Kidney epithelial cell (primary cell): ENCODE measurements around the gene NDUFB3. TPM values are rescaled to one million over a fixed set of nuclear protein-coding genes. Genes with fewer than 3 reads are reported as not detected.

Experiments used
- DNase-seq: peaks from one replicate; pipeline ENCODE4 v3.0.0-alpha.2; 2010; ENCODE audit warnings: low read depth
- H3K27me3 ChIP-seq: 2 replicates; pipeline ENCODE4 v1.6.0; 2011; ENCODE audit warnings: low read length; ENCODE audit not compliant: control insufficient read depth, insufficient read depth
- H3K36me3 ChIP-seq: 2 replicates; pipeline ENCODE4 v1.5.1; 2011; ENCODE audit warnings: low read length; ENCODE audit not compliant: control insufficient read depth, insufficient read depth
- H3K4me3 ChIP-seq: 2 replicates; pipeline ENCODE4 v1.5.1; 2011; ENCODE audit warnings: low read depth, mild to moderate bottlenecking, control low read depth, low read length
- CTCF ChIP-seq: IDR thresholded peaks from 2 replicates; pipeline ENCODE4 v1.5.1; 2011; ENCODE audit warnings: mild to moderate bottlenecking, moderate library complexity, low read length, control low read depth, inconsistent platforms; ENCODE audit not compliant: insufficient read depth, poor library complexity, severe bottlenecking
- total RNA-seq: library from RNA; depleted of rRNA; stranded (reverse); fragments of >200 nt; gene quantifications from 2 replicates; pipeline ENCODE4 v1.2.3, GENCODE V29; 2015

NDUFB3 gene
- total RNA-seq, 1 donor from 2014 or later = 59.0 TPM

GRCh38 chr2:201128033-201128432, 56.2 kb downstream of the NDUFB3 start:
- no peaks in the 10 kb centered on the region for H3K27me3 ChIP-seq
- TF ChIP-seq CTCF = no peak
- peaks cover 1% of the 10 kb centered on the region for H3K36me3 ChIP-seq
- DNase-seq = no peak
- no peak overlapping the region for H3K4me3 ChIP-seq

- peaks cover 1% of the 10 kb centered on the region for H3K36me3 ChIP-seq
Measured at GRCh38 chr2:201128933-201129505, 57.2 kb downstream of the NDUFB3 start.

DNA sequence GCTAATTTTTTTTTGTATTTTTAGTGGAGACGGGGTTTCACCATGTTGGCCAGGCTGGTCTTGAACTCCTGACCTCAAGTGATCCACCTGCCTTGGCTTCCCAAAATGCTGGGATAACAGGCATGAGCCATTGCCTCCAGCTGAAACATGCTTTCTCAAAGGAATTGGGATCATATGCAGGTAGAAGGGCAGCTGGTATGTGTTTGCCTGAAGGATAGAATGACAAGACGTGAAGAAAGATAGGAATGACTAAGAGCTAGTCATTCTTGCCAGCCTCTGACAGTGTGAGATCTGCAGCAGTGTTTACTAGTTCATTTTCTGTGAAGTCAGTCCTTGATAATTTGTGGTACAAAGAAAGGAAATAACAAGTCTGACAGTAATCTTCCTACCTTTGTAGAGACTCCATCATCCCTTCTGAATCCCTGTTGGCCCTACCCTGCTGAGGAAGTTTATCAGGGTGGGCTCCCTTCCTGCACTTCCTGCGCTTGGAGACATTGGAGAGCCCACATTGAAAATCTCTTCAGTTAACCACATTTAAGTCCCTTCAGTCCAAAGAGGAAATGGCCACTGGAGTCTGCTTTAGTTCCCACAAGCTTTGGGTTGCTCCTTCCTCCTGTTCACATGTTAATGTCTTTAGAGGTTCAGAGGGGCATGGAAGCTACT, 58.9 kb downstream of the NDUFB3 start:
- DNase-seq = no peak
- peaks cover 1% of the 10 kb centered on the region for H3K36me3 ChIP-seq
- TF ChIP-seq CTCF = no peak
- no peaks in the 10 kb centered on the region for H3K27me3 ChIP-seq
- no peak overlapping the region for H3K4me3 ChIP-seq

More at GRCh38 chr2:201128933-201129505, 57.2 kb downstream of the NDUFB3 start:
- no peak for DNase-seq
- no peak overlapping the region for H3K4me3 ChIP-seq
- H3K27me3 ChIP-seq = no peaks in the 10 kb centered on the region
- TF ChIP-seq CTCF = no peak

- no peak for TF ChIP-seq CTCF
- Histone ChIP-seq H3K27me3 (no peaks in the 10 kb centered on the region), H3K4me3 (no peak overlapping the region), H3K36me3 (peaks cover 1% of the 10 kb centered on the region)
- no peak for DNase-seq
Measured at GRCh38 chr2:201132518-201132917, 60.7 kb downstream of the NDUFB3 start.

Other genes with a start within 250 kb of the NDUFB3 start
- 47.6 and 63.0 TPM in 2 replicates for gene CLK1, start 207.3 kb upstream of the NDUFB3 start, total RNA-seq
- 26.8 and 27.5 TPM in 2 replicates for gene PPIL3, start 182.9 kb upstream of the NDUFB3 start, total RNA-seq
- gene NIF3L1, start 182.6 kb upstream of the NDUFB3 start, total RNA-seq = 19.7 and 31.4 TPM in 2 replicates
- gene ORC2, start 108.3 kb upstream of the NDUFB3 start, total RNA-seq = 16.2 and 17.3 TPM in 2 replicates
- gene HYCC2, start 330 bp upstream of the NDUFB3 start, total RNA-seq = 6.9 and 7.3 TPM in 2 replicates
- 98.4 and 99.7 TPM in 2 replicates for gene CFLAR, start 44.2 kb downstream of the NDUFB3 start, total RNA-seq
- 1.5 and 2.5 TPM in 2 replicates for gene CASP10, start 111.1 kb downstream of the NDUFB3 start, total RNA-seq
- 13.9 and 14.2 TPM in 2 replicates for gene CASP8, start 188.5 kb downstream of the NDUFB3 start, total RNA-seq